GM12878 (cell line): ENCODE data around the gene AMH. TPM values are rescaled to one million over a fixed set of nuclear protein-coding genes. Genes with fewer than 3 reads are reported as not detected.

Experiments used
- ATAC-seq: fragments of 200-7000 bp; cut with Tn5 transposase; 3 replicates; pipeline ENCODE4 v1.9.1; 2020; ENCODE audit warnings: mild to moderate bottlenecking, moderate library complexity
- BruUV-seq: library from RNA; stranded (reverse); fragments of 400-500 nt; replicated peaks from 2 replicates; lab custom pipeline; 2021; lab: Mats Ljungman, UMichigan
- CTCF ChIA-PET: fragments of 300-600 bp; sonication (Branson Sonifier 250); formaldehyde crosslinking; extraction: SDS; loops from one replicate; lab custom pipeline; 2021; ENCODE audit warnings: inconsistent platforms; lab: Yijun Ruan, JAX
- POLR2A ChIA-PET: fragments of 350-600 bp; formaldehyde crosslinking; extraction: SDS; loops from one replicate; lab custom pipeline; 2021; ENCODE audit warnings: inconsistent platforms; lab: Charles Lee
- RAD21 ChIA-PET: fragments of 300-600 bp; sonication (Branson Sonifier 250); formaldehyde crosslinking; loops from one replicate; lab custom pipeline; 2023; ENCODE audit warnings: antibody characterized with exemption; ENCODE audit not compliant: unreplicated experiment; lab: Charles Lee
- SMC1A ChIA-PET: fragments of 300-600 bp; sonication (Branson Sonifier 250); formaldehyde crosslinking; loops from one replicate; lab custom pipeline; 2023; ENCODE audit not compliant: unreplicated experiment, uncharacterized antibody; lab: Charles Lee
- DNase-seq: peaks from one replicate; pipeline ENCODE4 v3.0.0-alpha.2; 2011; ENCODE audit warnings: low read depth, low spot score
- FAIRE-seq: peaks from 3 replicates; lab custom pipeline; 2011; peaks lifted over from hg19 to GRCh38; lab: Jason Lieb, UNC
- H2AFZ ChIP-seq: 2 replicates; pipeline ENCODE4 v1.6.0; 2011; ENCODE audit warnings: low read depth, low read length, control low read depth; ENCODE audit not compliant: control insufficient read depth
- H3K27ac ChIP-seq: 2 replicates; pipeline ENCODE4 v1.5.1; 2011; ENCODE audit warnings: control low read depth; ENCODE audit not compliant: control insufficient read depth, insufficient read depth
- H3K27me3 ChIP-seq, 2 experiments: replicated peaks in 1 of 2; 2 replicates each; pipeline versions ENCODE4 v1.6.0 to v1.6.1; 2011; ENCODE audit warnings: low read length in 1 of 2; ENCODE audit not compliant: control insufficient read depth in 2 of 2, insufficient read depth in 2 of 2
- H3K36me3 ChIP-seq, 2 experiments: 2 replicates each; pipeline ENCODE4 v1.5.1; 2011; ENCODE audit warnings: low read length in 1 of 2; ENCODE audit not compliant: control insufficient read depth in 2 of 2, insufficient read depth in 2 of 2
- H3K4me1 ChIP-seq: 2 replicates; pipeline ENCODE4 v1.6.1; 2011; ENCODE audit warnings: mild to moderate bottlenecking, low read length, moderate library complexity, mixed read lengths; ENCODE audit not compliant: control insufficient read depth, insufficient read depth
- H3K4me2 ChIP-seq: 2 replicates; pipeline ENCODE4 v1.6.0; 2011; ENCODE audit warnings: control low read depth; ENCODE audit not compliant: control insufficient read depth, insufficient read depth
- H3K4me3 ChIP-seq: fragments of 200-600 bp; sonication (generic); 2 replicates; pipeline ENCODE4 v1.5.1; 2016
- H3K79me2 ChIP-seq: 2 replicates; pipeline ENCODE4 v1.6.0; 2011; ENCODE audit warnings: low read length; ENCODE audit not compliant: control insufficient read depth, insufficient read depth
- H3K9ac ChIP-seq: 2 replicates; pipeline ENCODE4 v1.8.0; 2011; ENCODE audit warnings: low read length, control low read depth, mixed read lengths; ENCODE audit not compliant: control insufficient read depth, insufficient read depth
- H3K9me3 ChIP-seq: replicated peaks from 3 replicates; pipeline ENCODE4 v1.5.1; 2011; ENCODE audit warnings: mild to moderate bottlenecking, low read length; ENCODE audit not compliant: control insufficient read depth, insufficient read depth
- H4K20me1 ChIP-seq: 2 replicates; pipeline ENCODE4 v1.6.0; 2011; ENCODE audit not compliant: control insufficient read depth, insufficient read depth
- EZH2 ChIP-seq: IDR thresholded peaks from 2 replicates; pipeline ENCODE4 v1.6.1; 2012; ENCODE audit warnings: low read depth, mild to moderate bottlenecking, control low read depth, inconsistent platforms, low read length, borderline replicate concordance; ENCODE audit not compliant: control insufficient read depth
- IKZF2 ChIP-seq, 2 experiments: fragments of 450-650 bp; IDR thresholded peaks; 2 replicates each; pipeline ENCODE4 v1.6.1; 2017; ENCODE audit warnings: mild to moderate bottlenecking in 2 of 2, moderate library complexity in 2 of 2
- KDM1A ChIP-seq: fragments of 200-600 bp; sonication (generic); IDR thresholded peaks from 2 replicates; pipeline ENCODE4 v1.6.1; 2016; ENCODE audit warnings: borderline replicate concordance
- SPI1 ChIP-seq: IDR thresholded peaks from 2 replicates; pipeline ENCODE4 v1.6.1; 2011; ENCODE audit warnings: low read depth, mild to moderate bottlenecking, low read length, moderate library complexity, borderline replicate concordance; ENCODE audit not compliant: insufficient read depth
- SUPT20H ChIP-seq: IDR thresholded peaks from 2 replicates; pipeline ENCODE4 v1.6.1; 2011; ENCODE audit warnings: low read depth, mild to moderate bottlenecking, low read length, moderate library complexity, borderline replicate concordance; ENCODE audit not compliant: control insufficient read depth
- TCF3 ChIP-seq: IDR thresholded peaks from 2 replicates; pipeline ENCODE4 v1.6.1; 2012; ENCODE audit warnings: low read depth, mild to moderate bottlenecking, low read length, borderline replicate concordance; ENCODE audit not compliant: insufficient read depth
- ZNF687 ChIP-seq: fragments of 450-650 bp; IDR thresholded peaks from 2 replicates; pipeline ENCODE4 v1.6.1; 2017; ENCODE audit warnings: mild to moderate bottlenecking, moderate library complexity
- WGBS: methylation state at CpG from one replicate; pipeline ENCODE4 v1.1.6; 2016; ENCODE audit warnings: low lambda C conversion rate; ENCODE audit not compliant: insufficient replicate concordance, insufficient coverage; ENCODE audit errors: missing lambda C conversion rate; 5-methylcytosine and 5-hydroxymethylcytosine counted together
- in situ Hi-C: fragments of 300-500 bp; cut with MboI; formaldehyde crosslinking; loops from 9 replicates; pipeline ENCODE4 v1.14.3; 2018; ENCODE audit warnings: mixed read lengths
- intact Hi-C: fragments of 100-400 bp; cut with micrococcal nuclease; formaldehyde crosslinking; loops from one replicate; pipeline ENCODE4 v1.14.2; 2022; ENCODE audit not compliant: unreplicated experiment
- polyA plus RNA-seq, 11 experiments: library from polyadenylated mRNA; depleted of rRNA in 4 of 11; unstranded in 6 of 11; stranded (reverse) in 5 of 11; fragments of >200 nt; fragmentation: Nextera tagmentation in 4 of 11; fragmentation: Illumina TruSeq in 1 of 11; extraction: Ambion mirVana in 4 of 11; extraction: Trizol in 1 of 11; gene quantifications; 1 replicate in 1 of 11; 2 replicates in 10 of 11; pipeline versions ENCODE4 v1.2.1 to v1.2.3, GENCODE V29; 2011 to 2016; ENCODE audit warnings: inconsistent platforms in 2 of 11, missing spikeins in 2 of 11, low read depth in 1 of 11
- total RNA-seq, 4 experiments: library from RNA; depleted of rRNA in 3 of 4; stranded (reverse); fragments of >200 nt in 3 of 4; fragmentation: Illumina TruSeq in 1 of 4; extraction: Trizol in 1 of 4; gene quantifications; 2 replicates each; pipeline versions ENCODE4 v1.2.1 to v1.2.3, GENCODE V29; 2013 to 2021

Gene AMH
- total and polyA plus RNA-seq, 10 of the 15 experiments (the other 5 are each of a cell fraction or from before 2014, with no cell fraction given) = 0.17 to 3.5 (median 0.81) TPM; not detected in 4

- Histone ChIP-seq H3K79me2 (no peaks in the 10 kb centered on the region), H3K9me3 (no peaks in the 10 kb centered on the region; the same call in 2 of the 3 replicates), H2AFZ (no peak overlapping the region), H4K20me1 (no peaks in the 10 kb centered on the region), H3K4me3 (no peak overlapping the region), H3K4me1 (no peaks in the 10 kb centered on the region; the same call in 1 of the 2 replicates), H3K27me3 (peaks cover 14 to 19% of the 10 kb centered on the region in 2 experiments; a peak in 3 of 4 replicates), H3K4me2 (no peak overlapping the region), H3K27ac (no peak overlapping the region), H3K9ac (no peak overlapping the region), H3K36me3 (peaks cover 0 to 26% of the 10 kb centered on the region in 2 experiments; a peak in 2 of 4 replicates)
- intact Hi-C loops (no loop called here), in situ Hi-C loops (no loop called here)
- ChIA-PET POLR2A (no interaction called here), SMC1A (no interaction called here), CTCF (no interaction called here), RAD21 (no interaction called here)
- BruUV-seq = no TSS peak
- 51% methylated on average over 30 of the region's 40 CpGs for WGBS
- FAIRE-seq (no peak), DNase-seq (no peak), ATAC-seq (no peak)
- TF ChIP-seq SUPT20H (no peak), ZNF687 (no peak), SPI1 (no peak), EZH2 (no peak), KDM1A (no peak), IKZF2 (IDR thresholded peaks at IDR 0.05) (no peak), TCF3 (no peak)
Measured at GRCh38 chr19:2250766-2251105, 1.6 kb downstream of the AMH start.
